Thoracic aorta (tissue), 2 donors: ENCODE measurements around the gene SNAP47. TPM values are rescaled to one million over a fixed set of nuclear protein-coding genes. Genes with fewer than 3 reads are reported as not detected.

Experiments
- ATAC-seq: fragments of 150-250 bp; one replicate; pipeline ENCODE4 v1.8.0; 2017; ENCODE audit warnings: low read depth; ENCODE audit not compliant: insufficient number of reproducible peaks, low FRiP score
- DNase-seq: peaks from one replicate; pipeline ENCODE4 v3.0.0-alpha.2; 2020; ENCODE audit warnings: low spot score
- H3K27ac ChIP-seq, 2 donors: fragments of 200-600 bp; sonication (generic); 1 replicate in 1 of 2; 2 replicates in 1 of 2; pipeline ENCODE4 v1.5.1; 2016; ENCODE audit warnings: mild to moderate bottlenecking in 2 of 2, moderate library complexity in 2 of 2
- H3K27me3 ChIP-seq: fragments of 200-600 bp; sonication (generic); replicated peaks from 2 replicates; pipeline ENCODE4 v1.6.0; 2016; ENCODE audit warnings: mild to moderate bottlenecking; ENCODE audit not compliant: insufficient read depth
- H3K36me3 ChIP-seq: fragments of 200-600 bp; sonication (generic); one replicate; pipeline ENCODE4 v1.5.1; 2016
- H3K4me1 ChIP-seq, 2 donors: fragments of 200-600 bp; sonication (generic); 1 replicate in 1 of 2; 2 replicates in 1 of 2; pipeline versions ENCODE4 v1.5.1 to v1.6.0; 2016; ENCODE audit warnings: low read depth in 2 of 2, mild to moderate bottlenecking in 1 of 2; ENCODE audit not compliant: control insufficient read depth in 1 of 2
- H3K4me3 ChIP-seq: fragments of 200-600 bp; sonication (generic); 2 replicates; pipeline ENCODE4 v1.5.1; 2016; ENCODE audit warnings: mild to moderate bottlenecking
- H3K9me3 ChIP-seq: fragments of 200-600 bp; sonication (generic); 2 replicates; pipeline ENCODE4 v1.5.1; 2016
- total RNA-seq, 2 donors: library from RNA; depleted of rRNA; stranded (reverse); fragments of >200 nt; gene quantifications; one replicate each; pipeline versions ENCODE4 v1.1.0 to v1.2.3, GENCODE V29; 2016
- TF ChIP-seq, protein P1 (sequence below): fragments of 200-600 bp; sonication (generic); IDR thresholded peaks from one replicate; pipeline ENCODE4 v1.5.1; 2019; ENCODE audit warnings: antibody characterized with exemption

Gene SNAP47
- total RNA-seq, 2 donors from 2014 or later = 26.3 to 42.4 TPM

DNA sequence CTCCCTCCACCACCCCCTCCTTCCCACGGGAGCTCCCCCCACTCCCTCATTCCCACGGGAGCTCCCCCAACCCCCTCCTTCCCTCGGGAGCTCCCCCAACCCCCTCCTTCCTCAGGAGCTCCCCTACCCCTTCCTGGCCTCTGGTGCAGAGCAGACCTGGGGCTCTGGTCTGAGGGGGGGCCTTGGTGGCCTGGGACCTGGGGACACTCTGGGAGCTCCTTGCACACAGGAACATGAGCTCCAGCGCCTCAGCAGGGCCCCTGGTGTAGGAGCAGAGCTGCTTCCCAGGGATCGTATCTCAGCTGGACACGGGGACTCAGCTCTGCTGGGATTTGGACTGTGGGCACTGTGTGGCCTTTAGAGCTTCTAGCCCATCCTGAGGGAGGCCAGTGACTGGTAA, 60.5 kb downstream of the SNAP47 start:
- ATAC-seq (no peak), DNase-seq (no peak)
- TF ChIP-seq, protein P1, sequence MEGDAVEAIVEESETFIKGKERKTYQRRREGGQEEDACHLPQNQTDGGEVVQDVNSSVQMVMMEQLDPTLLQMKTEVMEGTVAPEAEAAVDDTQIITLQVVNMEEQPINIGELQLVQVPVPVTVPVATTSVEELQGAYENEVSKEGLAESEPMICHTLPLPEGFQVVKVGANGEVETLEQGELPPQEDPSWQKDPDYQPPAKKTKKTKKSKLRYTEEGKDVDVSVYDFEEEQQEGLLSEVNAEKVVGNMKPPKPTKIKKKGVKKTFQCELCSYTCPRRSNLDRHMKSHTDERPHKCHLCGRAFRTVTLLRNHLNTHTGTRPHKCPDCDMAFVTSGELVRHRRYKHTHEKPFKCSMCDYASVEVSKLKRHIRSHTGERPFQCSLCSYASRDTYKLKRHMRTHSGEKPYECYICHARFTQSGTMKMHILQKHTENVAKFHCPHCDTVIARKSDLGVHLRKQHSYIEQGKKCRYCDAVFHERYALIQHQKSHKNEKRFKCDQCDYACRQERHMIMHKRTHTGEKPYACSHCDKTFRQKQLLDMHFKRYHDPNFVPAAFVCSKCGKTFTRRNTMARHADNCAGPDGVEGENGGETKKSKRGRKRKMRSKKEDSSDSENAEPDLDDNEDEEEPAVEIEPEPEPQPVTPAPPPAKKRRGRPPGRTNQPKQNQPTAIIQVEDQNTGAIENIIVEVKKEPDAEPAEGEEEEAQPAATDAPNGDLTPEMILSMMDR = no peak
- H3K4me3 ChIP-seq = no peak overlapping the region
- H3K4me1 ChIP-seq = peaks cover 6 to 14% of the 10 kb centered on the region in 2 donors
- H3K9me3 ChIP-seq = no peaks in the 10 kb centered on the region
- no peaks in the 10 kb centered on the region for H3K36me3 ChIP-seq
- H3K27ac ChIP-seq = no peak overlapping the region
- no peaks in the 10 kb centered on the region for H3K27me3 ChIP-seq

DNA sequence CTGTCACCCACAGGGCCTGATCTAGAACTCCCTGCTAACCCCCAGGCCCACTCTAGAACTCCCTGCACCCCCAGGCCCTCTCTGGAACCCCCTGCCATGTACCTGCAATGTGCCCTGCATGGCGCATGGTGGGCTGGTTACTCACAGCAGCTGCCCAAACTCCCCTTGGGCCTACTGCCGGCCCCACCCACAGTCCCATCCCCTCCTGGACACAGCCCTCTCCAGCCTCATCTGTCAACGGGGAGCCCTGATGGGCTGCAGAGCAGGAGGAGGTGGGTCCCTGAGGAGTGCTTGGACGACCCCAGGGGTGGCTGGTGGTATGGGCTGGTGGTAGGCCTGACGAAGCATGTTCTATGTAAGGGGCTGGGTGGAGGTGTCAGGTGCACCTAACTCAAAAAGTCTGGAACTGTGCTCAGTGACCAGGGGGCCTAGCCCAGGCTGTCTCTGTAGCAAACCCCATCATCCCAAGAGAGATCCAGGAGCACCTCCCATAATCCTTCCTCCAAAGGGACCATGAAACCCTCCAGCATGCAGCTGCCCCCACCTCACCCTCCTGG, 61.2 kb downstream of the SNAP47 start:
- no peak for DNase-seq
- Histone ChIP-seq H3K27ac (no peak overlapping the region), H3K27me3 (no peaks in the 10 kb centered on the region), H3K9me3 (no peaks in the 10 kb centered on the region), H3K4me3 (no peak overlapping the region), H3K36me3 (no peaks in the 10 kb centered on the region), H3K4me1 (peaks cover 6 to 14% of the 10 kb centered on the region in 2 donors)
- TF ChIP-seq, protein P1 = no peak
- no peak for ATAC-seq

DNA sequence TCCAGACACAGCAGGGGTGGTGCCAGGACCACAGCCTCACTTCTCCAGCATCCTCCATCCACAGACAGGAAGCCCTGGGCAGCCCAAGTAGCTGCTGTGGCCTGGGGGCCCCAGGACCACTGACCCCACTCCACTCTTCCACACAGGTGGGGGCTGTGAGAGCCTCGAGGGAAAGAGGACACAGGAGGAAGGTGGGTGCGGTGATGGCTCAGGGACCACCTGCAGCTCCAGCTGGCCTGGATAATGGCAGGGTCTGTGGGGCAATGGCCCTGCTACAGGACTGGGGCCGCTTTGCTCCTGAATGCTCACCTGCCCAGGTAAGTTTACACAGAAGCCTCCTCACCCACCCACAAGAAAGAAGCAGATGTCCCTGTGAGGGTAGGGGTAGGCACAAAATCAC, 61.9 kb downstream of the SNAP47 start:
- ATAC-seq (no peak), DNase-seq (no peak)
- Histone ChIP-seq H3K27ac (no peak overlapping the region), H3K27me3 (no peaks in the 10 kb centered on the region), H3K4me3 (no peak overlapping the region), H3K36me3 (no peaks in the 10 kb centered on the region), H3K4me1 (peaks cover 6 to 14% of the 10 kb centered on the region in 2 donors), H3K9me3 (no peaks in the 10 kb centered on the region)
- TF ChIP-seq, protein P1 = no peak

DNA sequence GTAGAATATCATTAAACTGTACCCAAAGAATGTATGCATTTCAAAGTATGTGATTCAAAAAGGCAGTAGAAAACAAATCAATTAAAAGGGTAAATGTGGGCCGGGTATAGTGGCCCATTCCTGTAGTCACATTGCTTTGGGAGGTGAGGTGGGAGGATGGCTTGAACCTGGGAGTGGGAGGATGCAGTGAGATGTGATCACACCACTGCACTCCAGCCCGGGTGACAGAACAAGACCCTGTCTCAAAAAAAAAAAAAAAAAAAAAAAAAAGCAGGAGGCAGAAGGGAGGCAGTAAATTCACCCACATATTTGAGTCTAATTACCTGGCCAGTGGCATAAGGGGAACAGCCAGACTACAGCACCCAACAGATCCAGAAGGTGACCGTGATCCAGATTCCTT, 62.4 kb downstream of the SNAP47 start:
- H3K4me1 ChIP-seq = peaks cover 6 to 14% of the 10 kb centered on the region in 2 donors
- no peak for ATAC-seq
- no peaks in the 10 kb centered on the region for H3K36me3 ChIP-seq
- H3K27me3 ChIP-seq = no peaks in the 10 kb centered on the region
- TF ChIP-seq, protein P1 = no peak
- no peak for DNase-seq
- H3K4me3 ChIP-seq = no peak overlapping the region
- no peaks in the 10 kb centered on the region for H3K9me3 ChIP-seq
- no peak overlapping the region for H3K27ac ChIP-seq

DNA sequence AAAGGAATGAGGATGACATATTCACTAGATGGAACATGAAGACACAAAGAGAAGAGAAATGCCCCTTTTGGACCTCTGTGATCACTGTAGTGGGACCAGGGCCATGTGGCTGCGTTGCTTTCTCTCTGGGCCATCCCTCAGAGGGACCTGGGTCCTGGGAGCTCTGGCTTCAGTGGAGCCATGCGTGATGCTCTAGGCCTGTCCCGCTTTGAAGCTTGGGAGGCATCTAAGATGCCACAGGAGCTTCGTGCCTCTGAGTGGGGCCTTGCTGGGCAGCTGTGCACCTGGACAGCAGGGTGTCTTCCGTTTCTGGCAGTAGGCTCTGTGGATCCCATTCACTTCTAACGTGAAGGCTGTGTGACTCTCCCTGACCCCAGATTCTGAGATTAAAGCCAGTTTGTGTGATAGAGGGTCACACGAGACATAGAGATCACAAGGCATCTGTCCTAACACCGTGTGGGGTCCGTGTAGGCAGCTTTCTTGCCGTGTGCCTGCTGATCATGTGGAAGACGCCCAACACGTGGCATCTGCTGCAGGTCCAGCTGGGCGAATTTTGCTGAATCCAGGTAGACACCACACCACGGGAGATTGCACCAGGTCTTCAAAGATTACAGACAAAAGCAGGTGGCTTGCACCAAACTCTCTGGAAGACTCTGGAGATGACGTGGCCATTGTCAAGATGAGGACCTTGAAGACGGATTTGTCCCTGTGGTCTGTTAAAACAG, 63.0 kb downstream of the SNAP47 start:
- H3K27ac ChIP-seq = no peak overlapping the region
- peaks cover 6 to 14% of the 10 kb centered on the region in 2 donors for H3K4me1 ChIP-seq
- no peaks in the 10 kb centered on the region for H3K36me3 ChIP-seq
- DNase-seq (no peak), ATAC-seq (no peak)
- H3K27me3 ChIP-seq = no peaks in the 10 kb centered on the region
- H3K9me3 ChIP-seq = no peaks in the 10 kb centered on the region
- TF ChIP-seq, protein P1 = no peak
- H3K4me3 ChIP-seq = no peak overlapping the region
